Iris pigment epithelial cell (primary cell): ENCODE data around the gene PLEKHM2.

Source experiments
- DNase-seq: peaks from one replicate; pipeline ENCODE4 v3.0.0-alpha.2; 2011; ENCODE audit warnings: low read depth

PLEKHM2 gene

DNA sequence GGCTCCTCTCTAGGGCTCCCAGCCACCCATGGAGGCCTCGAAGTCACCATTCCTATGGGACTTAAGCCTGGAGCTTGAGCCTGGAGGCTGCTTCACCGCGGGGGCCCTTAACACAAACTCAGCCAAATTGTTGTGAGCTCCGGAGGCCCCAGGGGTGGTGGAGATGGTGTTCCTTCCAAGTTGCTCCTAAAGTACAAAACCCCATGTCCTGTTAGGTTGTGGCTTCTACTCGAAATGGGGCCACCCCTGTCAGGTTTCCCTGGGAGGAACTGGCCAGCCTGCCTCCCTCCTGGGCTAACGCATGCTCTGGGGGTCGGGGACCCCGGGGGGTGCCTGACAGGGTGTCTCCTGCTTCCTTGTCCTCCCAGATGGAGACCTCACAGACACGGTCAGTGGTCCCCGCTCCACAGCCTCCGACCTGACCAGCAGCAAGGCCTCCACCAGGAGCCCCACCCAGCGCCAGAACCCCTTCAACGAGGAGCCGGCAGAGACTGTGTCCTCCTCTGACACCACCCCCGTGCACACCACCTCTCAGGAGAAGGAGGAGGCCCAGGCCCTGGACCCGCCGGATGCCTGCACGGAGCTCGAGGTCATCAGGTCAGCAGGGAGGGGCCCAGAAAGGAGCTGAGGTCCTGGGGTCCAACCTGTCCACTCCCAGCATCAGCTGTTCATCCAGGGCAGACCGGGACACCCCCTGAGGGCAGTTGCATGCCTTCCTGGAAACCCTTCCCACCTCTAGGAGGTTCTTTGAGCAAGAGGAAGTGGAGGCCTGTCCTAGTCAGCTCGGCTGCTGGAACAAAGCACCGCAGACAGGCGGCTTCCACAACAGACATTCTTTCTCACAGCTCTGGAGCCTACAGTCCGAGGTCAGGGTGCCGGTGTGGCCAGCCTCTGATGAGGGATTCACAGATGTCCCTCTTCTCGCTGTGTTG, 41.1 kb downstream of the PLEKHM2 start:
- DNase-seq: peak; percentile 60

- DNase-seq: no peak
These were observed 42.4 kb downstream of the PLEKHM2 start for GRCh38 chr1:15726508-15726907.

GRCh38 chr1:15727021-15727420, 42.9 kb downstream of the PLEKHM2 start:
- no peak for DNase-seq

GRCh38 chr1:15727424-15727823, 43.3 kb downstream of the PLEKHM2 start:
- no peak for DNase-seq

GRCh38 chr1:15727866-15728534, 43.9 kb downstream of the PLEKHM2 start:
- DNase-seq: no peak

DNA sequence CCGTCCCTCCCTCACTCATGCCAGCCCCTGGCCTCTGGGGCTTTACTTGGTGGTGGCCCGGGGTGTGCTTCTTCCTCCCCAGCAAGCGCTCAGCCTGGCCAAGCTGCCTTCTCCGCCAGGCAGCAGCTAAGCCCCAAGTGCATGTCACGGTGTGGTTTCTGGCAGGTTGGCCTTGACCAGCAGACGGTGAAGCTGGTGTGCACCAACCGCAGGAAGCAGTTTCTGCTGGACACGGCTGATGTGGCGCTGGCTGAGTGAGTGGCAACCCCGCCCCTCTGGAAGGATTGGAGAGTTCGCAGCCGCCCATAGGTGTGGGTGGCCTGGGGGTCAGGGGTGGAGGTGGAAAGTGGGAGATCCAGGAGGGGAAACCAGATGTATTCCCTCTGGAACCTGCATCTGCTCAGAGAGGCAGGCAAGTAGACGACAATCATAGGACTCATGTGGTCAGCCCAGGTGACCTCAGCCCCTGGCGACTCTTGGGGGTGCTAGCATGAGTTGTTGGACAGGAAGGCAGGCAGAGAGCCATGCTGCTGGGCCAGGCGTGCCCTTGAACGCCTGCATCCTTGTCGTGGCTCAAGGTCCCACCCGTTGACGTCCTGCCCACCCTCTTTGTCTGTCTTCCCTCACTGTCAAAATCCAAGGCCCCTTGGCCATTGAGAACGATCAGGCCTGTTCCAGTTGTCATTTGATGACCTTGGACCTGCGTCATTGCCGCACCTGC, 45.0 kb downstream of the PLEKHM2 start:
- no peak for DNase-seq

DNA sequence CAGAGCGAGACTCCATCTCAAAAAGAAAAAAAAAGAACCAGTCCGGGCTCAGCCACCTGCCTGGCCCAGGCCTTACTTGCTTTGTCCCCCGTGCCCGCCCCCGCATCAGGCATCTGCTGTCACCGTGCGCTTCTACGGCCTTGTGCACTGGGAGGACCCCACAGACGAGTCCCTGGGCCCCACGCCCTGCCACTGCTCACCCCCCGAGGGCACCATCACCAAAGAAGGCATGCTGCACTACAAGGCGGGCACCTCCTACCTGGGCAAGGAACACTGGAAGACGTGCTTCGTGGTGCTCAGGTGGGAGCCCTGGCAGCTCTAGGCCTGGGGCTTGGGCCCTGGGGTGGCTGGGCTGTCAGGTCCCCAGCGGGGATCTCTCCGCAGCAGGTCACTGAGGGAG, 46.3 kb downstream of the PLEKHM2 start:
- no peak for DNase-seq

- DNase-seq: no peak
These were observed 46.8 kb downstream of the PLEKHM2 start for GRCh38 chr1:15730936-15731335.

- no peak for DNase-seq
These were observed 47.9 kb downstream of the PLEKHM2 start for GRCh38 chr1:15731735-15732685.

DNA sequence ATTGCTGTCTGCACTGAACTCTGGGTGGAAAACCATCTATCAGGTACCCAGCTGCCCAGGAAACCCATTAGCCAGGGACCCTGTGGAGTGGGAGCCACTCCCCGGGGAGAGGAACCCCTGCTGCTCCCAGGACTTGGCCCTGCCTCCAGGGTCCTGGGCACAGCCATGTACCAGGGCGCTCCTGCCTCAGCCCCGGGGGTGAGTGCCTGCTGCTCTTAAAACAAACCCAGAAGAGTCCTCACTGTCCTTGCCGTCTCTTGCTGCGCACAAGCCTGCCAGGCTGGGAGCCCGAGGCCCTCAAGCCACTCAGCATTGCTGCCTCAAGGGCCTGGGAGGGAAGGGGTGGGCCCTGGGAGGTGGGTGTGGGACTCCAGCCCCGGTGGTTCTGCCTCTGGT, 48.6 kb downstream of the PLEKHM2 start:
- DNase-seq: no peak

DNA sequence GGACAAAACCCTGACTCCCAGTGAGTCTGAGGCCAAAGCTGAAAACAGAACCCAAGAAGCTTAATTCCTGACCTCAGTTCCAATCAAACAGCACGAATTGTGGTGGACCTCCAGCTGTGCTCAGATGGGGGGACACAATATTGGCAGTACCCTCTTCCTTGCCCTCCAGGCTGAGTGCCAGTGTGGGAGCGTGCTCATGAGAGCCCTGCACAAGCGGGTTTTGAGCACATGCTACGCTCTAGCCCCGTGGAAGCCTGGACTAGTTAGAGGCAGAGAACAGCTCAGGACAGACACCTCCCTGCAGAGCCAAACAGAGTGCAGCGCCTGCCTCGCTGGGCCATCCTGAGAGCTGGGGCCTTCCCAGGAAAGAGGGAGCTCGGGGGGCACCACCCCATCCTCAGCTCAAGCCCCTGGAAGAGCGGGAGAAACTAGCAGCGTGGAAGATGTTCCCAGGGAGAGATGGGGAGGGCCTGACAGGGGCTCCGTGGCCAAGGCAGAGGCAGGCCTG, 49.2 kb downstream of the PLEKHM2 start:
- DNase-seq: no peak

DNA sequence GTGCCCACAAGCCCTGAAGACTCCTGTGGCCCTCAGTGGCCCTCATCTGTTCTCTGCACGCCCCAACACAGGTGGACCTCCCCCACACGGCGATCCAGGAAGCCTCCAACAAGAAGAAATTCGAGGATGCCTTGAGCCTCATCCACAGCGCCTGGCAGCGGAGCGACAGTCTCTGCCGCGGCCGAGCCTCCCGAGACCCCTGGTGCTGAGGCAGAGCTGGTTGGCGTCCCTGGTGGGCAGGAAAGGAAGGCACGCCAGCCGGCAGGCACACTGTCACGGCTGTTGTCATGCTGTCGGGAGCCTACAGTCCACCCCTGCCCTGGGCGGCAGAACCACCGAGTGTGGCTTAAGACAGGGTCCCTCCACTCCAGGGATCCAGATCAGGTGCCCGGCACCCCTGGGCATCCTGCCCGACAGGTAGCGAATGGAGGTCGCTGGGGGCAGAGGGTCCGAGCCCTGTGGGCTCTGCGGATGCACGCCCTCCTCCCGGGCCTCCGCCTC, 49.7 kb downstream of the PLEKHM2 start:
- no peak for DNase-seq

DNA sequence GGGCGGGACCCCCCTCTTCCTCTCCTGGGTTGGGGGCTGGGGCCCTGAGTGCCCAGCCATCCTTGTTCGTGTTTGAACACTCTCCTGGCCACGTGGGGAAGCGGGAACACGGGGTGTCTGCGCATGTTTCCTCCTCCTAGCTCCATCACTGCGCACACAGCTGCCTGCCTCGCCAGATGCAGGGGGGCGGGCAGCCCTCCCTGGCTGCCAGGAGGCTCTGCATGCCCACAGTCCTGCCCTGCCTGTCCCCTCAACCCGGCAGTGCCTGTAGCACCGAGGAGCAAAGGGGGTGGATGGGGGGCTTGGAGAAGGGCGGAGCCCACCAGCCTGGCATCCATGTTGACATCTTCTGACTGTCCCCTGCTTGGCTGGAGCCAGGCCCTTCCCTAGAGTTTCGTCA, 50.2 kb downstream of the PLEKHM2 start:
- DNase-seq: no peak

DNA sequence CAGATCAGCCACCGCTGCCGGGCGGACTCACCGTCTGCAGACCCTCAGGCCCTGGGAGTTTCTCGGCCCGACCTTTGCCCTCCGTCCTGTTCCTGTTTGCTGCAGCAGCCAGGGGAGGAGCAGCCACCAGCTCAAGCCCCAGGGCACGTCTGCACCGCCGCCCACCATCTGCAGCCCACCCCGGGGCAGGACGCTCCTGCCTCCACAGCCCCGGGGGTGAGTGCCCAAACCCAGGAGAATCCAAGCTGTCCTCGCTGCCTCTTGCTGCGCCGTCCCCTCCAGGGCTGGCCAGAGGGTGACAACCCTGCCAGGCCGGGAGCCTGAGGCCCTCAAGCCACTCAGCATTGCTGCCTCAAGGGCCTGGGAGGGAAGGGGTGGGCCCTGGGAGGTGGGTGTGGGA, 50.8 kb downstream of the PLEKHM2 start:
- DNase-seq: no peak

DNA sequence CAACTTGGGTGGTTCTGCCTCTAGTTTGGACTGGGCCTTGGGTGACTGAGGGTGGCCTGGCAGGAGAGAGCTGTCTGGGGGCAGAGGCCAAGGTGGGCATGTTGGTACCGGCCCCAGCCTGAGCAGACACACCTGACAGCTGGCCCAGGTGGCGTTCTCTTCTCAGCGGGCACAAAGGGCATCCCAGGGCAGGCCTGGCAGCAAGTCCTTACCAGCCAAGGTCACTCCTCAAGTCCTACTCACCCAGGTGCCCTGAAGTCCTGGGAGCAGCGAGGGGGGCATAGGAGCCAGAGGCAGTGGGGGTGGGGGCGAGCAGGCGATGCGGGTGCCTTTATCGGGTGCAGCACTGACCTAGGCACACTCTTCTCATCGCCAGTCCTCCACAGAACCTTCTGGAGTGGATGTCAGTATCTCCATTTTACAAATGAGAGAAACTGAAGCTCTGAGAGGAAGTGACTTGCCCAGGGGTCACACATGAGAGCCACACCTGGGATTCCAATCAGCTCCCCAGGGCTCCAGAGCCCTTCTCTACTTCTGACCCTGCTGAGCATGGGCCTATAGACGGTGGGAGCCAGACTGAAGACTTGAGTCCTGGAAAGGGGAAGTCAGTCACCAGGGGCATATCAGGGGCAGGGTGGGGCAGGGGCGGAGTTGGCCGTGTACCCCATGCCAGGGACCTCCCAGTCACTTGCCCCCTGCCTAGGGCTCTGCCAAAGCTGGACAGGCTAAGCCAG, 51.4 kb downstream of the PLEKHM2 start:
- DNase-seq: no peak

DNA sequence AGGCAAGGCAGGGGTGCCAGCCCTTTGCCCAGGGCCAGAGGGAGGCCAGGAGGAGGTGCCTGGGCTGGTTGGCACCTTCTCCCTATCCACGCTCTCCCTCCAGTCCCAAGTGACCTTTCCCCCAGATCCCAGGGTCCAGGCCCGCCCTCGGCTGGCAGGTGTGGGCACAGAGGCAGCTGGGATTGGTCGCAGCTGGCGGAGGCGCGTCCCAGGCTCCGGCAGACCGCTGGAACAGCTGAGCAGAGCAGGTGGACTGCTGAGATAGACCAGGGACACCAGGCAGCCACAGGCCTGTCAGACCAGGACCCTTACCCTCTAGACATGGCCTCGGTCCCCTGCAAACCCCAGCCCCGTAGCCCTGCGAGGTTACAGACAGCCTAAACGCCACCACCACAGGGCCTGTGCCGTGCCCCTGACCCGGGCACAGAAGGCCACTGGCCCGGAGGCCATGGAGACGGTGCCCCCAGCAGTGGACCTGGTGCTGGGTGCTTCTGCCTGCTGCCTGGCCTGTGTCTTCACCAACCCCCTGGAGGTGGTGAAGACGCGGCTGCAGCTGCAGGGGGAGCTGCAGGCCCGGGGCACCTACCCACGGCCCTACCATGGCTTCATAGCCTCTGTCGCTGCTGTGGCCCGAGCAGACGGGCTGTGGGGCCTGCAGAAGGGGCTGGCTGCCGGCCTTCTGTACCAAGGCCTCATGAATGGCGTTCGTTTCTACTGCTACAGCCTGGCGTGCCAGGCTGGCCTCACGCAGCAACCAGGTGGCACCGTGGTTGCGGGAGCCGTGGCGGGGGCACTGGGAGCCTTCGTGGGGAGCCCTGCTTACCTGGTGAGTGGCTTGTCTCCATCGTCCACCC, 52.1 kb downstream of the PLEKHM2 start, which contains the start of gene SLC25A34:
Gene SLC25A34, plus strand, starts transcription at position 221 of the 854 bp plus-strand sequence. Its CDS starts 228 bp downstream, at position 449.
- DNase-seq: no peak

- DNase-seq: no peak
These were observed 52.8 kb downstream of the PLEKHM2 start for GRCh38 chr1:15736892-15737261.

DNA sequence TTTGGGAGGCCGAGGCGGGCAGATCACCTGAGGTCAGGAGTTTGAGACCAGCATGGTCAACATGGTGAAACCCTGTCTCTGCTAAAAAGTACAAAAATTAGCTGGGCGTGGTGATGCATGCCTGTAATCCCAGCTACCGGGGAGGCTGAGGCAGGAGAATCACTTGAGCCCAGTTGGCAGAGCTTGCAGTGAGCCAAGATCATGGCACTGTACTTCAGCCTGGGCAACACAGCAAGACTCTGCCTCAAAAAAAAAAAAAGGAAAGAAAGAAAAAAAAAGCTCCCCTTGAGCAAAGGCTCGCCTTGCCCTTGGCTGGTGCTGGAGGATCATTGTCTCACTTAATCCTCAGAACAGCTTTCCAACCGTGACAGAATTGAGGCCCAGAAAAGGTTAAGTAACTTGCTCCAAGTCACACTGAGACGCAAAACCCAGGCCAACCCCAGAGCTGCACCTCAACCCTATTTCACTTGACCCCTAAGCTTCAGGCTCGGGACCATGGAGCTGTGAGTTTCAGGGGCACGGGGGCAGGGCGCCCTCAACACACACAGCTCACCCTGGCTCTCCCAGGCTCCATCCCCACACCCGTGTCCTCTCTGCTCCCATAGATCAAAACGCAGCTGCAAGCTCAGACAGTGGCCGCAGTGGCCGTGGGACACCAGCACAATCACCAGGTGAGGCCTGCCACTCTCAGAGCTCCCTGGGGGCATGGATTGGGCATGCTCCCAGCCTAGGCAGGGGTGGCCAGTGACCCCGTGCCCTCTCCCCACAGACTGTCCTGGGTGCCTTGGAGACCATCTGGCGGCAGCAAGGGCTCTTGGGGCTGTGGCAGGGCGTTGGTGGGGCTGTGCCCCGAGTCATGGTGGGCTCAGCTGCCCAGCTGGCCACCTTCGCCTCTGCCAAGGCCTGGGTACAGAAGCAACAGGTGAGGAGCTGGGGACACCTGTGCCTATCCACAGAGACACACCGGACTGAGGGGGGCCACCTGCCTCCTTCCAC, 53.5 kb downstream of the PLEKHM2 start:
- DNase-seq: no peak
